Activated naive CD8-positive, alpha-beta T cell treated with anti-CD3 and anti-CD28 coated beads, Interleukin-2, amount 50 U/mL, for 24 hours (primary cell): Measurements from ENCODE around the gene PTPRZ1.

Source experiments
- ATAC-seq: fragments of 150-1000 bp; cut with Tn5 transposase; one replicate; pipeline ENCODE4 v1.10.0; 2021
- DNase-seq: peaks from one replicate; pipeline ENCODE4 v3.0.0; 2021
- H3K27ac Mint-ChIP-seq: one replicate; pipeline ENCODE4 v1.8.0; 2021; ENCODE audit warnings: mild to moderate bottlenecking, mixed read lengths
- H3K27me3 Mint-ChIP-seq: one replicate; pipeline ENCODE4 v1.8.0; 2021; ENCODE audit warnings: mixed read lengths
- H3K36me3 Mint-ChIP-seq: one replicate; pipeline ENCODE4 v1.8.0; 2021; ENCODE audit warnings: low read depth, mixed read lengths
- H3K4me1 Mint-ChIP-seq: one replicate; pipeline ENCODE4 v1.8.0; 2021; ENCODE audit warnings: mixed read lengths
- H3K4me3 Mint-ChIP-seq: one replicate; pipeline ENCODE4 v1.8.0; 2021; ENCODE audit warnings: mild to moderate bottlenecking, moderate library complexity, mixed read lengths
- H3K9me3 Mint-ChIP-seq: one replicate; pipeline ENCODE4 v1.8.0; 2021; ENCODE audit warnings: mixed read lengths

The PTPRZ1 gene

DNA sequence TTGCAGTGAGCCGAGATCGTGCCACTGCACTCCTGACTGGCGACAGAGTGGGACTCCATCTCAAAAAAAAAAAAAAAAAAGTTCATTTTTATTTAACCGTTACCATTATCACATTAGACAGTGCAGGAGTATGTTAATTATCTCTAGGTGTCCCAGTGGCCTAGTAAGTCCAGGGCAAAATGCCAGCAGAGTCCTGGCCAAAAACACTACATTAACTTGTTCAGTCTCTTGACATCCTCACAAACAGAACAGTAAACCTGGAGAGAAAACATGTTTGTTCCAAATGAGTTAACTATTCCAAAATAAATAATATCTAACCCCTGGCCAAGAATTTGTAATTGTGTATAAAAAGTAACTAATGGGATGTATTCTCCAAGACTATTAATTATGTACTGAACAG is 43.2 kb downstream of the PTPRZ1 start:
- no peak for ATAC-seq
- DNase-seq, result no peak
- H3K4me3 Mint-ChIP-seq, result no peak overlapping the region
- H3K4me1 Mint-ChIP-seq, result no peaks in the 10 kb centered on the region
- H3K27ac Mint-ChIP-seq, result no peak overlapping the region
- H3K9me3 Mint-ChIP-seq, result no peaks in the 10 kb centered on the region
- H3K27me3 Mint-ChIP-seq, result no peaks in the 10 kb centered on the region
- H3K36me3 Mint-ChIP-seq, result no peaks in the 10 kb centered on the region

DNA sequence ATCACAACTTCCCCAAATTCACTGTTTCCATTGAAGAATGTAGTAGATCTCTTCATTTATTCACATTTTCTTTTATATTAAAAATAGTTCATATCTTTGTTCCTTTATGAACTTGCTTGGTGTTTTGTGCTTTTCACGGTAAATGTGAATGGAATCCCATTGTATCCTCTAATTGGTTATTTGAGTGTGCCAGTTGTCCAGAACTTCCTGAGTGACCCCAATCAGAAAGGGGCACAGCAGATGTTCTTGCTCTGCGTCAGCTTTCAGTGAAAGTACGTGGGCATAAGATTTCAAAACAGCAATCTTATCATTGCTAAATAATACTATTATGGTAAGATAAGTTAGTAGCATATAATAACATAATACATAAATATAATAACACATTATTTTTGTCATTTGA is 47.0 kb downstream of the PTPRZ1 start:
- Mint-ChIP-seq H3K9me3 (peaks cover 3% of the 10 kb centered on the region), H3K27ac (no peak overlapping the region), H3K4me1 (no peaks in the 10 kb centered on the region), H3K4me3 (no peak overlapping the region), H3K27me3 (no peaks in the 10 kb centered on the region), H3K36me3 (no peaks in the 10 kb centered on the region)
- ATAC-seq, result no peak
- no peak for DNase-seq

DNA sequence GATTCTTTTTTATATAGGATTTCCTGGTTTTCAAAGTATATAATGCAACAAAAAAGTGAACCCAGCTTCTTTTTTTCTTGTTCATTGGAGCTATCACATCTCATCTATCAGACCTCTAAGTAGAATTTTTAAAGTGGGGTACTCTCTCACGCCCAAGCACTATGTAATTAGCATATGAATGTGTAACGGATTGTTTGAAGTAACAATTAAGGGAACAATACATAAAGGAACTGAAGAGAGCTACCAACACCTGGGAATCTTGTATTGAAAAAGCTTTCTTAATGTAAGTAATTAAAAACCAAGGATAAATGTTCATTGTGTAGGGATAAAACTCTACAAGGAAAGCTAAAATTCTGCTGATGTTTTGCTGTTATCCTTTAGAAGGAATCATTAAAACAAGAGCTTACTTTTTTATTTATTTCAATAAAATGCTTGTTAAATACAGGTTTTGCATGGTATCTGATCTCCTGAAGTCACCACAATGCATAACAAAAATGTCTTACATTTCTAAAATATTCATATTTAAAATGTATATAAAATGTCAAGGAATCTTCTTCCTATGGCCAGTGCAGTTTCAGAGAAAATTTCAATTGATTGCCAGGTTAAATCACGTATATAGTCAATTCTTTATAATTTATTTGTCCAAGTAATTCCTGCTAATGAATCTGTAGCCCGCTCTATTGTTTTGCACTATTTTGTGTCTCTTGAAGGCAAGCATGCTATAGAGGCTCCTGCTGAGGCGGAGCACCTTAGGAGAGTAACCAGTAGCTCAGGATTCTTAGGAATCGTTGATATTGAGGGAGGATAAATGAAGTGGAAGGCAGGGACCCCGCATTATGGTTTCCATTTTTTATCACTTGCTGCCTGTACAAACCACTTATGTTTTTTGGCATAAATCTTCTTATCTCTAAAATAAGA is 51.6 kb downstream of the PTPRZ1 start:
- Mint-ChIP-seq H3K36me3 (no peaks in the 10 kb centered on the region), H3K4me1 (no peaks in the 10 kb centered on the region), H3K27me3 (no peaks in the 10 kb centered on the region), H3K9me3 (peaks cover 3% of the 10 kb centered on the region), H3K4me3 (no peak overlapping the region), H3K27ac (no peak overlapping the region)
- DNase-seq (no peak), ATAC-seq (no peak)

DNA sequence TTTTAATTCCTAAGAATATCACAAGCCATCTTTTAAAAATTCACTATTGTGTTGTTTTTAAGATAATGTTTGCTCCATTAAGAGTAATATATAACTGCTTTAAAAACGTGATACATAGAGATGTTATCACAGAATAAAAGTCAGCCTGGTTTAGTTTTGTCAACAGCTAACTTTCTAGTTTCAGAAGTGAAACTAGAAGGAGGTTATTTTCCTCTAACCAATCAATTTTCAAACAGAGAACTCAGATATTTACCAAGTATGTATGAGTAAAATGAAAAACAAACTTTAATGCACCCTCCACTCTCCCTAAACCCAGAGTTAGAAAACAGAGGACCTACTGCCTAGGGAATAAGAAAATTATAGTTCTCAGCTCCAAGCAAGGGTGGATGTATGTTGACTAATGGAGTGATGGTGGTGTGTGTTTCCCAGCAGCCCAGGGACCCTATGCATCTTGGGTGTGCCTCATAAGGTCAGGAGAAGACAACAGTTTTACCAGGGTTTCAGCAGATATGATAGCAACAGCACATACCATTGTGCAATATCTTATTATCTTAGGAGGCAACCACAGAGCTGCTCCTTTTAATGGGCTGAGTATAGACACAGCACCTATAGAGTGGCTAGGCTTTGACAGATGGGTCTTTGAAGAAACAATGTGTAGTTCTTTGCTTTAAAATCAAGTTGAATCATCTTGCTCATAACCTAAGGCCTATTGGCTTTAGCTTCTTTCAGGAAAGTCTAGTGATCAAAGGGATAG is 58.4 kb downstream of the PTPRZ1 start:
- ATAC-seq (no peak), DNase-seq (no peak)
- no peaks in the 10 kb centered on the region for H3K27me3 Mint-ChIP-seq
- no peaks in the 10 kb centered on the region for H3K9me3 Mint-ChIP-seq
- H3K27ac Mint-ChIP-seq, result no peak overlapping the region
- no peak overlapping the region for H3K4me3 Mint-ChIP-seq
- no peaks in the 10 kb centered on the region for H3K36me3 Mint-ChIP-seq
- H3K4me1 Mint-ChIP-seq, result no peaks in the 10 kb centered on the region

DNA sequence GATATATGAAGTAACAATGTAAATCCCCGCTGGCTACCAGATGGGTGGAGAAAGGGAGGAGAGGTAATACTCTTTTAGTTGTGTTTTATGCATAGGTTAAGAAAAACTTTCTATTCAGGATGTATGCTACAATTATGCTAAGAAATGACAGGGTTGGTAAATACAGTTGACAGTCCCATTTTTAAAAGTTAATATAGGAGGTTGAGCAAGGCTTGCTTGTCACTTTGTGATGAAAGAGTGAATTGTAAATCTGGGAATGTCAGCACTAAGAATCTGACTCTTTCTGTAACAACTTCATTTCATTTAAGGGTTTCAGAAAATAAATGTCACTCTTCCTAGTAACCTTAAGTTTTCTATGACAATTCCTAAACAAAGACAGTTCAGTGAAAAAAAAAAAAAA is 59.8 kb downstream of the PTPRZ1 start:
- H3K27me3 Mint-ChIP-seq, result no peaks in the 10 kb centered on the region
- H3K9me3 Mint-ChIP-seq, result no peaks in the 10 kb centered on the region
- H3K4me3 Mint-ChIP-seq, result no peak overlapping the region
- H3K36me3 Mint-ChIP-seq, result no peaks in the 10 kb centered on the region
- no peak overlapping the region for H3K27ac Mint-ChIP-seq
- H3K4me1 Mint-ChIP-seq, result no peaks in the 10 kb centered on the region
- ATAC-seq, result no peak
- DNase-seq, result no peak

DNA sequence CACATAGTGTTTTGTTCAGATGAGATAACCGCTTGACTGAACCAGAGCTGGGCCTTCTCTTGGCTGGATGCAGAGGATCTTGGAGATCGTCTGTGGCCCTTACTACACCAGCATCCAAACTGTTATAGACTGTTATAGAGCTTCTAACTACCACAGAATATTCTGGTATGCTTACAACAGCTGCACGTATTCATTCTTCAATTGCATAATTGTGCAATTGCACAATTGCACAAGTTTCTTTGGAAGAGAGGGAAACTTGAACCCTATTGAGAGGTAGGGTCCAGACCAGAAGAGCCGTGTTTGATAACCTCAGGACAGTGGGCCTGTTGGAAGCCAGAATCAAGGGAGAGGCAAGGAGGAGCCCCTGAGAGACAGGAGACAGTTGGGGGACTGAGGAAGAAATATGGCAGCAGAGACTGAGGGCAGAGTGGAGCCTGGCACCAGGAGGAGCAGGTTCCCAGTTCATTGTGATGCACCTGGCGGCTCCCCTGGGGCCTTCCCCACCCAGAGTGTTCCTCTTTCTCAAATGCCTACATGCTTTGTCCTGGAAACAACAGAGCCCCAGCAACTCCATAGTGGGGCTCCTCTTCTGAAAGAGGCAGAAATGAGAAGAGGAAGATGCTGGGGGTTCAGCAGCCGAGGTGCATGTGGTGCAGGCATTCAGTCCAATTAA is 64.1 kb downstream of the PTPRZ1 start:
- no peak overlapping the region for H3K27ac Mint-ChIP-seq
- DNase-seq (no peak), ATAC-seq (no peak)
- H3K4me3 Mint-ChIP-seq, result no peak overlapping the region
- no peaks in the 10 kb centered on the region for H3K9me3 Mint-ChIP-seq
- no peaks in the 10 kb centered on the region for H3K4me1 Mint-ChIP-seq
- no peaks in the 10 kb centered on the region for H3K27me3 Mint-ChIP-seq
- no peaks in the 10 kb centered on the region for H3K36me3 Mint-ChIP-seq

DNA sequence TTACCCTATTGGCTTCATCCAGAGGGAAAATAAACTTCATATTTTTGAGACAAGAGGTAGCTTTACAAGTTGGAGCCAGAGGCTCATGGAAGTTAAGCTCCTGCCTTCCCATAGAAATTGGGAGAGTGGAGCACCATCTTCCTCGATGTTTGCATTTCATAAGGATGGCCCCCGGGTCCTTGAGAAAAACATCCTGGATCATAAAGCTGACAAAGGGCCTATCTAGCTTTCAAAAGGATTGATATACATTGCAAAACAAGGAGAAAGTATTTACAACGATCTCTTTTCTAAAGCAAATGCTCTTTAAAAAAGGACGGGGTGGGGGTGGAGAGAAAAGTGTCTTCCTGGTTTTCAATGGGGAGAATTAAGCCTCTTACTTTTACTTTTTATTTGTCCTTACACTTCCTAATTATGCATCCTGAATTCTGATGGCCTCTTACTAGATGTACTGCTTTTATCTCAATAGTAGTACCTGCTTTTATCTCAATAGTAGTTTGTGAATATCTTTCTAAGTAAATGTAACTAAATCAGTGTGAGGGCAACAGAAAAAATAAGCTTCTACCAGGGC is 65.6 kb downstream of the PTPRZ1 start:
- no peak for ATAC-seq

DNA sequence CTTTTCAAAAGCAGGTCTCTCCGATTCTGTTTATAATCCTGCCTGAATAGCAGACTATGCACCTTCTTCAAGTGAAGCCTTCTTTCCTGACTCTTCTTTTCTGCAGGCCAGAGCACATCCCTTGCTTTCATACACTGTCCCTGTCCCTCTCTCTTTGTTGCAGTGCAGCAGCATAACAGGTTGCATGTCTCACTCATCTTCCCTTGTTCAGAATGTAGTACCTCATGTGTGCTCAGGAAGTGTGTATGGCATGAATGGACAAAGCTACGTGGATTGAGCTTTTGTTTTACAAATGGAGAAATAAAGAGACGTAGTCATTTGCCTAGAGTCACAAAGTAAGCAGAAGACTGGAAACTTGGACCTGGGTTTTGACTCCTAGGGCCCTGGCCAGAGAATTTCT is 68.0 kb downstream of the PTPRZ1 start:
- Mint-ChIP-seq H3K9me3 (no peaks in the 10 kb centered on the region), H3K4me3 (no peak overlapping the region), H3K4me1 (no peaks in the 10 kb centered on the region), H3K27me3 (no peaks in the 10 kb centered on the region), H3K36me3 (no peaks in the 10 kb centered on the region), H3K27ac (no peak overlapping the region)
- no peak for DNase-seq
- ATAC-seq, result no peak

More for the DNA sequence above, 65.6 kb downstream of the PTPRZ1 start:
- DNase-seq, result no peak
- Mint-ChIP-seq H3K4me3 (no peak overlapping the region), H3K27me3 (no peaks in the 10 kb centered on the region), H3K9me3 (no peaks in the 10 kb centered on the region), H3K27ac (no peak overlapping the region), H3K36me3 (no peaks in the 10 kb centered on the region), H3K4me1 (no peaks in the 10 kb centered on the region)

DNA sequence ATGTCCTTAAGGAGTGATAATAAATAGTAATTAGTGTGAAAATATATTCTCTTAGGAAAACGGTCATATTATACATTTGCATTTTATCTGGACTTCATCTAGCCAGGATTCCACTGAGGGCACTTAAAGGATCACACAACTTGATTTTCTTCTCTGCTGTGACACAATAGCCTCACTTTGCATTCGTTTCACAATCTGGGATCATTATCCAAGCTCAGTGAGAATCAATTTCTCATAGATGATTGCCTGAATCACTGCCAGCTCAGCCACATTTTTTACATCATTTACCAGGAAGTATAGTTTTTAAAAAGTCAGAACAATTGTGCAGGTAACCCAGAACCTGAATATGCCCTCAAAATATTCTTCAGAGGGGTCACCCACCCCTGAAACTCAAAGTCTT is 68.9 kb downstream of the PTPRZ1 start:
- Mint-ChIP-seq H3K4me3 (no peak overlapping the region), H3K36me3 (no peaks in the 10 kb centered on the region), H3K4me1 (no peaks in the 10 kb centered on the region), H3K27me3 (no peaks in the 10 kb centered on the region), H3K9me3 (no peaks in the 10 kb centered on the region), H3K27ac (no peak overlapping the region)
- no peak for ATAC-seq
- no peak for DNase-seq

DNA sequence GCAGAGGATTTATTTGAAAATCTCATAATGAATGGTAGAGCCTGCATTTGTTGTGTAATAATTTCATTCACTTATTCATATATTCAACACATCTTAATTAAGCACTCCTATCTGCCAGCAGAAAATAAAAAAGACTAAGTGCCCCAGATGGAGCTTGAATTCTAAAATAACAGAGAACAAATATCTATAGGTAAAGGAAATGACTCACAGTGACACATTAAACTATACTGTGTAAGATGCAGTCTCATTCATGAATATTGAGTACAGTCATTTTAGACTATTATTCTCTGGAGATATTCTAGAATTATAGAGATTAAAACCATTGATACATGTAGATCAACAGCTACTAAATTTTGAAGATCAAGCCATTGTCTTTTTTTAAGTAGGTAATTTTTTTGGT is 72.1 kb downstream of the PTPRZ1 start:
- H3K36me3 Mint-ChIP-seq, result no peaks in the 10 kb centered on the region
- H3K27ac Mint-ChIP-seq, result no peak overlapping the region
- DNase-seq, result no peak
- no peak for ATAC-seq
- H3K4me3 Mint-ChIP-seq, result no peak overlapping the region
- H3K9me3 Mint-ChIP-seq, result peaks cover 8% of the 10 kb centered on the region
- H3K4me1 Mint-ChIP-seq, result no peaks in the 10 kb centered on the region
- H3K27me3 Mint-ChIP-seq, result no peaks in the 10 kb centered on the region

DNA sequence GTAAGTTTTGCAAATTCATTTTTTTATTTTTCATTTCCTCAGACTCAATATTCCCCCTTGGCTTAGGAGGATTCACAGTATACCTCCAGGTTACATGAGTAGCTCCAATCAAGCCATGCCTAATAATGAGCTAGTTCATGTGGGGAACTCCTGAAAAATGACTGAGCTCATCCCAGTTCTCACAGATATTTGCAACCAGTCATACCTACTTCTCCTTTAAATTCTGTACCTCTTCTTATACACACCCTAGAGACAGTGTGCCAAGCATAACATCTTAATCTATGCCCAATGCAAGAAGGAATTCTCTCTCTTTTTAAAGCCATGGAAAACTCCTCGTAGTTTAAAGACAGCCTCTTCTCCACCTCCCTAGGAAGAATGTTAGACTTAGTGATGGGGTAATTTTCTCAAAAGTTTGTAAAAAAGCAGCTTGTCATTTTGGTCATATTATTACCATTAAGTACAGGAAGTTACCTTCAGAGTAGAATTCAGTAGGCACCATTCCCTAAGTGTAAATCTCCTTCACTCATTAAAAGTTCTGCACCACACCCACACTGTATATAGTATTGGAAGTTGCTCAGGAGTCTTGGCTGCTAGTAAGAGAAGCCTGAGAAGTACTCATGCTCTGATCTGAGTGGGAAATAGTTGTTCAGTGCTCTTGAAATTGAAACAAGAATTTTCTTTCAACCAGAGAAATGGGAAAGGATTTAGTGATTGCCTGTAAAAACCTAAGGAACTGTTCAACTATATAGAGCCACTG is 72.7 kb downstream of the PTPRZ1 start:
- Mint-ChIP-seq H3K27me3 (no peaks in the 10 kb centered on the region), H3K4me1 (no peaks in the 10 kb centered on the region), H3K4me3 (no peak overlapping the region), H3K36me3 (no peaks in the 10 kb centered on the region), H3K9me3 (peaks cover 8% of the 10 kb centered on the region), H3K27ac (no peak overlapping the region)
- ATAC-seq (no peak), DNase-seq (no peak)

DNA sequence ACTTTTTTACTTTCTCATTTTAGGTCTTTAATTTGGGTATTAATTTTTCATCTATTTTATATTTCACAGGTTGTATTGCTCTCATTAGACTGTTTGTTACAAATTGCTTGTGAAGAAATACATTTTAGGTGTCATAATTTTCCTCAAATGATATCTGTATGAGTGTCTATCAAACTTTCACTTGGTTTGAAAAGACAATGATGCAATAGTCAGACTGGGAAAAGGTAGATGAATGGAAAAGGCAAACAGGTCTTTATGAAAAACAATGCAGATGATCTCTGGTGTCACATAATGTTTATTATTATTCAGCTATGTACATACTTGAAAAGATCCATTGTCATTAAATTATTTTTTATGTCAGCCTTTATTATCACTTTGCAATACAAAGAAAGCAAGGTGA is 80.2 kb downstream of the PTPRZ1 start:
- Mint-ChIP-seq H3K4me1 (no peaks in the 10 kb centered on the region), H3K4me3 (no peak overlapping the region), H3K27ac (no peak overlapping the region), H3K9me3 (peaks cover 8% of the 10 kb centered on the region), H3K36me3 (no peaks in the 10 kb centered on the region), H3K27me3 (no peaks in the 10 kb centered on the region)
- DNase-seq, result no peak
- ATAC-seq, result no peak

DNA sequence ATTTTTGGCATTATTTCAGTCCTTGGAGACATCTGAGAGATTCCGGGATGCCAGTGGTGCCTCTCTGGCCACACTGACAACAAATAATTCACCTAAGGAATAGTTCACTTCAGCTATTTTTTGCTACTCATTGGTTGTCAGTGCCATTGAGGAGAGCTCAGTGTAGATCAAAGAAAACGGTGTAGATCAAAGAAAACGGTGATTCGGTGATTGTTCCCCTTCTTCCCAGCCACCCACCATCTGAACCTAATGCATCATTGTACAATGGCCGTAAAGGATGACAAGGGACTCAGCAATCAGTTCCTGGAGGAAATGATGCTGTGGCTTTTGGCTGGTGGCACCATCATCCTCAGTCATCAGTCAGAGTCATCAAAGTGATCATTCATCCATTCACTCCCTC is 80.6 kb downstream of the PTPRZ1 start:
- Mint-ChIP-seq H3K27me3 (no peaks in the 10 kb centered on the region), H3K9me3 (peaks cover 8% of the 10 kb centered on the region), H3K4me3 (no peak overlapping the region), H3K36me3 (no peaks in the 10 kb centered on the region), H3K27ac (no peak overlapping the region), H3K4me1 (no peaks in the 10 kb centered on the region)
- no peak for ATAC-seq
- DNase-seq, result no peak

DNA sequence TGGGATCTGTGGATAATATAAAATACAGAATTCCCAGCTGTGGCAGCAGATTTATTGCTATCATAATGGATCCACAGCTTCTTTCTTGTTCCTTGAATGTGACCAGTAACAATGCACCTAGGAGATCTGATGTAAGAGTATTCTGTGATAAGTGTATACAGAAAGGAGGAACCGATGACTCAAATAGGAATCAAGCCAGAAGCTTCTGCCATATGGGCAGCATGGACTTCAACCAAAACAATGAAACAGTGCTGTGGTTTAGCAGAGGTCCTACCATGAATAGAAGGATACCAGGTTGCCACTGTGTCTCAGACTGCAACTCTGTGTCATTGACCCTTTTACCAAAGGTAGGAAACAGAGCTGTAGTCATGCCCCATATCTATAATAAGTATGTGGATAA is 81.8 kb downstream of the PTPRZ1 start:
- no peak for ATAC-seq
- Mint-ChIP-seq H3K27me3 (no peaks in the 10 kb centered on the region), H3K4me3 (no peak overlapping the region), H3K36me3 (no peaks in the 10 kb centered on the region), H3K9me3 (peaks cover 2% of the 10 kb centered on the region), H3K4me1 (no peaks in the 10 kb centered on the region), H3K27ac (no peak overlapping the region)
- DNase-seq, result no peak
